HTERT RPE-1 (cell line): ENCODE data around the gene PLXNC1.

Source experiments
- in situ Hi-C: fragments of 300-500 bp; cut with MboI; formaldehyde crosslinking; loops from 4 replicates; pipeline ENCODE4 v1.14.3; 2020; ENCODE audit warnings: low sequenced_read_pairs

The PLXNC1 gene

GRCh38 chr12:94133964-94134795 is 14.2 kb upstream of the PLXNC1 start:
- in situ Hi-C loops = no loop called here

- in situ Hi-C loops = no loop called here
Observed at GRCh38 chr12:94135896-94136295, 12.5 kb upstream of the PLXNC1 start.

- in situ Hi-C loops = no loop called here
Observed at GRCh38 chr12:94139816-94140215, 8.6 kb upstream of the PLXNC1 start.

GRCh38 chr12:94140556-94140955 is 7.8 kb upstream of the PLXNC1 start:
- in situ Hi-C loops = no loop called here

- in situ Hi-C loops = no loop called here
Observed at GRCh38 chr12:94141004-94141764, 7.2 kb upstream of the PLXNC1 start.

- in situ Hi-C loops = no loop called here
Observed at GRCh38 chr12:94141892-94142291, 6.5 kb upstream of the PLXNC1 start.

- in situ Hi-C loops = no loop called here
Observed at GRCh38 chr12:94143438-94143837, 4.9 kb upstream of the PLXNC1 start.

GRCh38 chr12:94143951-94144350 is 4.4 kb upstream of the PLXNC1 start:
- in situ Hi-C loops = no loop called here

- in situ Hi-C loops = no loop called here
Observed at GRCh38 chr12:94144781-94145180, 3.6 kb upstream of the PLXNC1 start.

- in situ Hi-C loops = no loop called here
Observed at GRCh38 chr12:94145191-94145983, 3.0 kb upstream of the PLXNC1 start.

GRCh38 chr12:94146166-94146936 is 2.0 kb upstream of the PLXNC1 start:
- in situ Hi-C loops = no loop called here

- in situ Hi-C loops = no loop called here
Observed at GRCh38 chr12:94147387-94147990, 888 bp upstream of the PLXNC1 start.

- in situ Hi-C loops = no loop called here
Observed at GRCh38 chr12:94148739-94149118, 352 bp downstream of the PLXNC1 start.

GRCh38 chr12:94149119-94149780 is 873 bp downstream of the PLXNC1 start:
- in situ Hi-C loops = no loop called here

- in situ Hi-C loops = no loop called here
Observed at GRCh38 chr12:94149781-94150239, 1.4 kb downstream of the PLXNC1 start.

GRCh38 chr12:94150240-94151121 is 2.1 kb downstream of the PLXNC1 start:
- in situ Hi-C loops = no loop called here

- in situ Hi-C loops = no loop called here
Observed at GRCh38 chr12:94151582-94151981, 3.2 kb downstream of the PLXNC1 start.

GRCh38 chr12:94152292-94153078 is 4.1 kb downstream of the PLXNC1 start:
- in situ Hi-C loops = no loop called here
